WERI-Rb-1 (cell line): ENCODE data around the gene TNNI2.

Experiments used
- DNase-seq: peaks from one replicate; pipeline ENCODE4 v3.0.0-alpha.2; 2020
- H3K27ac ChIP-seq: fragments of 250-450 bp; sonication (Bioruptor Pico); 2 replicates; pipeline ENCODE4 v1.5.1; 2020; ENCODE audit warnings: mild to moderate bottlenecking, moderate library complexity
- H3K27me3 ChIP-seq: fragments of 250-450 bp; sonication (Bioruptor Pico); 2 replicates; pipeline ENCODE4 v1.5.1; 2021; ENCODE audit warnings: mild to moderate bottlenecking, low read depth, moderate library complexity; ENCODE audit not compliant: insufficient read depth, severe bottlenecking
- H3K36me3 ChIP-seq: fragments of 250-450 bp; sonication (Bioruptor Pico); 2 replicates; pipeline ENCODE4 v1.5.1; 2020; ENCODE audit warnings: mild to moderate bottlenecking, moderate library complexity
- H3K4me3 ChIP-seq: 2 replicates; pipeline ENCODE4 v1.5.1; 2011; ENCODE audit warnings: low read depth, mild to moderate bottlenecking, control low read depth, low read length
- H3K9me3 ChIP-seq: fragments of 250-450 bp; sonication (Bioruptor Pico); 2 replicates; pipeline ENCODE4 v1.5.1; 2021; ENCODE audit warnings: mild to moderate bottlenecking, moderate library complexity; ENCODE audit not compliant: severe bottlenecking
- TF ChIP-seq, protein P1 (sequence below): IDR thresholded peaks from 2 replicates; pipeline ENCODE4 v1.5.1; 2011; ENCODE audit warnings: low read depth, mild to moderate bottlenecking, control low read depth, inconsistent platforms, low read length

Gene TNNI2

DNA sequence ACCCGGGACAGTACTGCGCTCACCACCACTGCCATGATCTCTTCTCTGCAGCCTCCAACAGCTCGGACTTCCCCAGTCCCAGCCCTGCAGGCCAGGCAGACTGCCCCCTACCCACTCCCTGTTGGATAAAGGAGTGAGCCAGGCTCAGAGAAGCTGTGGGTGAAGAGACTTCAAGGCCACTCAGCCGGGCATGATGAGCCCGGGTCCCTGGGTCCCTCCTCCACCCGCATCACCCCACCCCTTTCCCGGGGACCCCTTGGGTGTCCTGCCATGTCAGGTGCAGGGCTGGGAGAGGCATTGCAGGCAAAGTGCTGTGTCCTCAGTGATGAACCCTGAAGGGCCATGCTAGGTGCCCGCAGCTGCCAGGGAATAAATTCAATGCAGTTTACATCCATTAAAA lies 28.6 kb downstream of the TNNI2 start:
- H3K27me3 ChIP-seq: peaks cover 88% of the 10 kb centered on the region
- no peaks in the 10 kb centered on the region for H3K36me3 ChIP-seq
- TF ChIP-seq, protein P1, sequence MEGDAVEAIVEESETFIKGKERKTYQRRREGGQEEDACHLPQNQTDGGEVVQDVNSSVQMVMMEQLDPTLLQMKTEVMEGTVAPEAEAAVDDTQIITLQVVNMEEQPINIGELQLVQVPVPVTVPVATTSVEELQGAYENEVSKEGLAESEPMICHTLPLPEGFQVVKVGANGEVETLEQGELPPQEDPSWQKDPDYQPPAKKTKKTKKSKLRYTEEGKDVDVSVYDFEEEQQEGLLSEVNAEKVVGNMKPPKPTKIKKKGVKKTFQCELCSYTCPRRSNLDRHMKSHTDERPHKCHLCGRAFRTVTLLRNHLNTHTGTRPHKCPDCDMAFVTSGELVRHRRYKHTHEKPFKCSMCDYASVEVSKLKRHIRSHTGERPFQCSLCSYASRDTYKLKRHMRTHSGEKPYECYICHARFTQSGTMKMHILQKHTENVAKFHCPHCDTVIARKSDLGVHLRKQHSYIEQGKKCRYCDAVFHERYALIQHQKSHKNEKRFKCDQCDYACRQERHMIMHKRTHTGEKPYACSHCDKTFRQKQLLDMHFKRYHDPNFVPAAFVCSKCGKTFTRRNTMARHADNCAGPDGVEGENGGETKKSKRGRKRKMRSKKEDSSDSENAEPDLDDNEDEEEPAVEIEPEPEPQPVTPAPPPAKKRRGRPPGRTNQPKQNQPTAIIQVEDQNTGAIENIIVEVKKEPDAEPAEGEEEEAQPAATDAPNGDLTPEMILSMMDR: no peak
- H3K9me3 ChIP-seq: no peaks in the 10 kb centered on the region
- no peak overlapping the region for H3K27ac ChIP-seq
- H3K4me3 ChIP-seq: no peak overlapping the region
- DNase-seq: no peak

DNA sequence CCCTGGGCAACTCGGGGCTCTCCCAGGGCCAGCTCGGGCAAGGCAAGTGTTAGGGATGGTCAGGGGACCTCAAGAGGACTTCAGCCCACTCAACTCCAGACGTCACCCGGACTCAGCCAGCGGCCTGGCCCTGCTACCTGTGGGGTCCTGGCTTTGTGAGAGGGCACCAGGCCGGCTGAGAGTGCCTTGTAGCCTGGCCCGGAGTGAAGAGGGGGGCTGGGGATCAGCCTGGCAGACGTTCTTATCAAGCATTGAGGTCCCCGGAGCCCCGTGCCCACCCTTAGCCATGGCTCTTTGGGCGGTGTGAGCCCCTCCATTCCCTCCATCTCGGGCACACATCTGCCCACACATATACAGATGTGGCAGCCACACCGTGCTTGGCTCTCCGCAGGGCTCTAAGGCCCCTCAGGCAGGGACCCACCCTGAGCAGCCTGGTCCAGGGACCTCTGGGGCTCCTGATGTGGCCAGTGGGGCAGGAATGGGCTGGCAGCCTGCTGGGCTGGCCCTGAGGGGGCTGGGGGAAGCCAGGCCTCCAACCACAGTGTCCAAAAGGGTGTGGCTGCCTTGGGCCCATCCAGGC lies 29.4 kb downstream of the TNNI2 start:
- Histone ChIP-seq H3K27me3 (peaks cover 86% of the 10 kb centered on the region), H3K9me3 (no peaks in the 10 kb centered on the region), H3K27ac (no peak overlapping the region), H3K4me3 (no peak overlapping the region), H3K36me3 (no peaks in the 10 kb centered on the region)
- DNase-seq: no peak
- TF ChIP-seq, protein P1: no peak

DNA sequence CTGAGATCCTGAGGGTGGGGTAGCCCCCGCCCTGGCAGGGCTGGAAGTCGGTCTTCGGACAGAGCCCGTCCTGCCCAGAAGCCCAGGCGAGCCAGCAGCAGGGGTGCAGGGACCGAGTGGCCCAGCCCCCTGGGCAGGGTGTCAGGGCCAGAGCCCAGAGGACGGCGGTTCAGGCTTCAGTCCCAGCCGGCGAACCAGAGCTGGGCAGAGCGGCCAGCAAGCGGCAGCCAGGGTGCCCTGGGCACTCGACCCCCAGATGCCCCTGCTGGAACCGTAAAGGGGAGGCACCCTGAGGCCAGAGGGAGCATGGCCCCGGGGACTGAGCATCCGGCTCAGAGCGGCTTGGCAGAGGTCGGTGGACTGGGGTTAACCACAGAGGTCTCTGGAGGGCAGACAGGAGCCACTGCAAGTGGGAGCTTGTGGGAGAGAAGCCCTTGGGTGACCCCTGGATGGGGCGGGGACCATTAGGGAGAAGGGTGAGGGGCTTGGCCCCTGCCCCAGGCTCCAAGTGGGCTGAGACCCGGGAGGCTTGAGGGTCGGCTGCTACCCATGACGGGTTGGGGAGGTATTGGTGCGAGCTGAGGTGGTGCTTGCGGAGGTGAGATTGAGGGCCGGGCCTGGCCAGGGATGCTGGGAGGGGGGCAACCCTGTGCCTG lies 30.0 kb downstream of the TNNI2 start:
- no peaks in the 10 kb centered on the region for H3K9me3 ChIP-seq
- H3K27ac ChIP-seq: no peak overlapping the region
- TF ChIP-seq, protein P1: no peak
- no peak for DNase-seq
- no peak overlapping the region for H3K4me3 ChIP-seq
- H3K27me3 ChIP-seq: peaks cover 81% of the 10 kb centered on the region
- no peaks in the 10 kb centered on the region for H3K36me3 ChIP-seq

DNA sequence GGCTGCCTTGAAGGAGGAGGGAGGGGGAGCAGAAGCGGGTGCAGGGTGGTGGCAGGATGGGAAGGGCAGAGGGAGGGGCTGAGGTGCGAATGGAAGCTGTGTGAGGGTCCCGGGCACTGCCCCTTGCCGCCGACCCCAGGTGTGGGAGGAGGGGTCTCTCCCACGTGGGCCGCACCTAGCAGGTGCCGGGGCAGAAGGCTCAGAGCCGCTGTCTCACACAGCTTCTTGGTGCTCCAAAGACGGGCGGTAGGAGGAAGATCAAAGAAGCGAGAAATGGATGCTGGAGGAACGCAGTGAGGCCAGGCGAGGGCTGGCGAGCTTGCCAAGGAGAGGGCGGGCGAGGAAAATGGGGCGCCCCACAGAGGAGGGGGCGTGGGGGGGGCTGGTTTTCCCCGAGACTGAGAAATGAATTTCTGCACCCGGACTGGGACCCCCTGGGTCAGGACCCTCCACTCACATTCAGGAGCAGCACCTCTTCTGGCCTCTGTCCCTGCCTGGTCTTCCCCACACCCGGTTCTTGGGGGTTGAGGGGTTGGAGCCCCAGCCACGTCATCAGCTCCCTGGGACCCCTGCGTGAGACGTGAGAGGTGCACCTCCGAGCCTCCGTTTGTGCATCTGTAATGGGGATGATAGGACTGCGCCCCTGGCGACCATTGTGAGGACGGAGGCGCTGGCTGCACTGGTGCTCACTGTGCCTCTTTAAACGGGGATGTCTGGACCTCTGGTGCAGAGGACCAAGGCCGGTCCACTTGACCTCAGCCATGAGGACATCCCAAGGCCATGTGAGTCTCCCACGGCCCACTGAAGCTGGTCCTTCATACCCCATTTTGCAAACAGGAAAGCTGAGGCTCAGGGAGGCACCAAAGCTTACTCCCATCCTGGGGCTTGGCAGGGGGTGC lies 30.9 kb downstream of the TNNI2 start:
- H3K36me3 ChIP-seq: no peaks in the 10 kb centered on the region
- H3K27me3 ChIP-seq: peaks cover 78% of the 10 kb centered on the region
- no peak for DNase-seq
- H3K27ac ChIP-seq: no peak overlapping the region
- TF ChIP-seq, protein P1: 0 out of 2 replicates have a peak, but pooled peaks have one; percentile 6
- no peaks in the 10 kb centered on the region for H3K9me3 ChIP-seq
- H3K4me3 ChIP-seq: no peak overlapping the region

DNA sequence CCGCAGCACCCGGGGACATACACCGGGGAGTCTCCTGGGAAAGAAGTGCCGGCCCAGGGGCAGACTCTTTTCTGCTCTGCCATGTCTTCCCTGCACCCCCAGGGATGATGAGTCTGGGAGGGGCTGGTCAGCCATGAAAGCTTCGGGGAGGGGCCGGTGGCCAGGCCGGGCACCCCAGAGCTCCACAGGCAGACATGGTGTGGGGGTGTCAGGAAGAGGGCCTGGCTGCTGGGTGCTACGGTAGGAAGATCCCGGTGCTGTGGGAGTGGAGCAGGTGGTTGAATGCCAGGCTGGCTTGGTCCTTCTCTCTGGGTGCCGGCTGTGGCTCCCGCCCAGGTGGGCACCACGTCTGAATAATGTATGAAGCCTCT lies 31.5 kb downstream of the TNNI2 start:
- Histone ChIP-seq H3K4me3 (no peak overlapping the region), H3K27ac (no peak overlapping the region), H3K27me3 (peaks cover 76% of the 10 kb centered on the region), H3K36me3 (no peaks in the 10 kb centered on the region), H3K9me3 (no peaks in the 10 kb centered on the region)
- TF ChIP-seq, protein P1: no peak
- DNase-seq: no peak
